ENCODE data around the gene ASIC5.

DNA sequence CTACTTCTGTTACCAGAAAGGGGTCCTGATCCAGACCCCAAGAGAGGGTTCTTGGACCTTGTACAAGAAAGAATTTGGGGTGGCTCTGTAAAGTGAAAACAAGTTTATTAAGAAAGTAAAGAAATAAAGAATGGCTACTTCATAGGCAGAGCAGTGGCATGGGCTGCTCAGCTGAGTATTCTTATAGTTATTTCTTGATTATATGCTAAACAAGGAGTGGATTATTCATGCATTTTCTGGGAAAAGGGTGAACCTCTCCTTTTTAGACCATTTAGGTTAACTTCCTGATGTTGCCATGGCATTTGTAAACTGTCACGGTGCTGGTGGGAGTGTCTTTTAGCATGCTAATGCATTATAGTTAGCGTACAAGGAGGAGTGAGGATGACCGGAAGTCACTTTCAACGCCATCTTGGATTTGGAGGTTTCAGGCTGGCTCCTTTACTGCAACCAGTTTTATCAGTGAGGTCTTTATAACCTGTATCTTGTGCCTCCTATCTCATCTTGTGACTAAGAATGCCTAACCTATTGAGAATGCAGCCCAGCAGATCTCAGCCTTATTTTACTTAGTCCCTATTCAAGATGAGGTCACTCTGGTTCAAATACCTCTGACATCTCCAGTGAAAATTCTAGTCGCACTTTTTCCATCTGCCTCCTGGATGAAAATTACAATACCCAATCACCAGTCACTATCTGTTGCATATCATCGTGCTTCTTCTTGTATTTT, 21.9 kb upstream of the ASIC5 start:
- TF ChIP-seq POLR2A (IDR thresholded peaks at IDR 0.05): no peak
- TF ChIP-seq, protein P1, sequence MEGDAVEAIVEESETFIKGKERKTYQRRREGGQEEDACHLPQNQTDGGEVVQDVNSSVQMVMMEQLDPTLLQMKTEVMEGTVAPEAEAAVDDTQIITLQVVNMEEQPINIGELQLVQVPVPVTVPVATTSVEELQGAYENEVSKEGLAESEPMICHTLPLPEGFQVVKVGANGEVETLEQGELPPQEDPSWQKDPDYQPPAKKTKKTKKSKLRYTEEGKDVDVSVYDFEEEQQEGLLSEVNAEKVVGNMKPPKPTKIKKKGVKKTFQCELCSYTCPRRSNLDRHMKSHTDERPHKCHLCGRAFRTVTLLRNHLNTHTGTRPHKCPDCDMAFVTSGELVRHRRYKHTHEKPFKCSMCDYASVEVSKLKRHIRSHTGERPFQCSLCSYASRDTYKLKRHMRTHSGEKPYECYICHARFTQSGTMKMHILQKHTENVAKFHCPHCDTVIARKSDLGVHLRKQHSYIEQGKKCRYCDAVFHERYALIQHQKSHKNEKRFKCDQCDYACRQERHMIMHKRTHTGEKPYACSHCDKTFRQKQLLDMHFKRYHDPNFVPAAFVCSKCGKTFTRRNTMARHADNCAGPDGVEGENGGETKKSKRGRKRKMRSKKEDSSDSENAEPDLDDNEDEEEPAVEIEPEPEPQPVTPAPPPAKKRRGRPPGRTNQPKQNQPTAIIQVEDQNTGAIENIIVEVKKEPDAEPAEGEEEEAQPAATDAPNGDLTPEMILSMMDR (IDR thresholded peaks at IDR 0.05): no peak

Data from prostate gland (tissue), 2 donors.